ENCODE measurements around the gene ITPR3. TPM values are rescaled to one million over a fixed set of nuclear protein-coding genes. Genes with fewer than 3 reads are reported as not detected.

The ITPR3 gene
- total RNA-seq, 1 experiment from 2014 or later = 103 TPM

DNA sequence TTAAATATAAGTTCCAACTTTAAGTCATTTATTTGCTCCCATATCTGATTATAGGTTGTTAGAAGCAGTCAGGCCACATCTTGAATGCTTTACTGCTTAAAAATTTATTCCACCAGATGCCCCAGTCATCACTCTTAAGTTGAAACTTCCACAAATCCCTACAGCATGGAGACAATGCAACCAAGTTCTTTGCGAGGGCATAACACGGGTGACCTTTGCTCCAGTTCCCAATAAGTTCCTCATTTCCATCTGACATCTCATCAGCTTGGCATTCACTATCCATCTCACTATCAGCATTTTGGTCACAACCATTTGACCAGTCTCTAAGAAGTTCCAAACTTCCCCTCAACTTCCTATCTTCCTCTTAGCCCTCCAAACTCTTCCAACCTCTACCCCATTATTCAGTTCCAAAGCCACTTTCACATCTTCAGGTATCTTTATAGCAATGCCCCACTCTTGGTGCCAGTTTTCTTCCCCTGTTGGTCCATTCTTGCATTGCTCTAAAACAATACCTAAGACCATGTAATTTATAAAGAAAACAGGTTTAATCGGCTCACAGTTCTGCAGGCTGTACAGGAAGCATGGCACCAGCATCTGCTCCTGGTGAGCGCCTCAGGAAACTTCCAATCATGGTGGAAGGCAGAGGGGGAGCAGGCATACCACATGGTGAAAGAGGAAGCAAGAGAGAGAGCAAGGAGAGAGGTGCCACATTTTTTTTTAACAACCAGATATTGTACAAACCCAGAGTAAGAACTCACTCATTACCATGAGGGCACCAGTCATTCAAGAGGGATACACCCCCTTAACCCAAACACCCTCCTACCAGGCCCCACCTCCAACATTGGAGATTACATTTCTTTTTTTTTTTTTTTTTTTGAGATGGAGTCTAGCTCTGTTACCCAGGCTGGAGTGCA is 15.9 kb upstream of the ITPR3 start (continued):
- TF ChIP-seq, protein P1, sequence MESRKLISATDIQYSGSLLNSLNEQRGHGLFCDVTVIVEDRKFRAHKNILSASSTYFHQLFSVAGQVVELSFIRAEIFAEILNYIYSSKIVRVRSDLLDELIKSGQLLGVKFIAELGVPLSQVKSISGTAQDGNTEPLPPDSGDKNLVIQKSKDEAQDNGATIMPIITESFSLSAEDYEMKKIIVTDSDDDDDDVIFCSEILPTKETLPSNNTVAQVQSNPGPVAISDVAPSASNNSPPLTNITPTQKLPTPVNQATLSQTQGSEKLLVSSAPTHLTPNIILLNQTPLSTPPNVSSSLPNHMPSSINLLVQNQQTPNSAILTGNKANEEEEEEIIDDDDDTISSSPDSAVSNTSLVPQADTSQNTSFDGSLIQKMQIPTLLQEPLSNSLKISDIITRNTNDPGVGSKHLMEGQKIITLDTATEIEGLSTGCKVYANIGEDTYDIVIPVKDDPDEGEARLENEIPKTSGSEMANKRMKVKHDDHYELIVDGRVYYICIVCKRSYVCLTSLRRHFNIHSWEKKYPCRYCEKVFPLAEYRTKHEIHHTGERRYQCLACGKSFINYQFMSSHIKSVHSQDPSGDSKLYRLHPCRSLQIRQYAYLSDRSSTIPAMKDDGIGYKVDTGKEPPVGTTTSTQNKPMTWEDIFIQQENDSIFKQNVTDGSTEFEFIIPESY (IDR thresholded peaks at IDR 0.05; ENCODE audit: extremely low read depth, insufficient replicate concordance, low read length) = no peak
- TF ChIP-seq SP1 (IDR thresholded peaks at IDR 0.05; ENCODE audit: low read depth) = no peak
- no peak for TF ChIP-seq CEBPB (IDR thresholded peaks at IDR 0.05; ENCODE audit: low read depth)
- TF ChIP-seq, protein P2, sequence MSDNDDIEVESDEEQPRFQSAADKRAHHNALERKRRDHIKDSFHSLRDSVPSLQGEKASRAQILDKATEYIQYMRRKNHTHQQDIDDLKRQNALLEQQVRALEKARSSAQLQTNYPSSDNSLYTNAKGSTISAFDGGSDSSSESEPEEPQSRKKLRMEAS (IDR thresholded peaks at IDR 0.05) = no peak
- no peak for TF ChIP-seq TCF7L2 (IDR thresholded peaks at IDR 0.05; ENCODE audit: borderline replicate concordance, extremely low read depth, insufficient read depth, insufficient read length)
- TF ChIP-seq SIN3A (IDR thresholded peaks at IDR 0.05; ENCODE audit: low read depth) = no peak
- no peak for TF ChIP-seq ELF1 (IDR thresholded peaks at IDR 0.05; ENCODE audit: borderline replicate concordance, low read depth)
- no peak for TF ChIP-seq CBX3 (IDR thresholded peaks at IDR 0.05; ENCODE audit: low read depth)
- TF ChIP-seq, protein P3, sequence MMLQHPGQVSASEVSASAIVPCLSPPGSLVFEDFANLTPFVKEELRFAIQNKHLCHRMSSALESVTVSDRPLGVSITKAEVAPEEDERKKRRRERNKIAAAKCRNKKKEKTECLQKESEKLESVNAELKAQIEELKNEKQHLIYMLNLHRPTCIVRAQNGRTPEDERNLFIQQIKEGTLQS (IDR thresholded peaks at IDR 0.05) = no peak
- no peak for TF ChIP-seq POLR2AphosphoS5 (IDR thresholded peaks at IDR 0.05; ENCODE audit: low read depth, low read length)
- no peak for TF ChIP-seq JUND (IDR thresholded peaks at IDR 0.05)
- no peak for TF ChIP-seq POLR2A (IDR thresholded peaks at IDR 0.05; ENCODE audit: borderline replicate concordance, extremely low read depth, insufficient read depth, insufficient read length)
